ENCODE measurements around the gene PLEKHG4B.
"Not testable (repeated sequence)": the region's sequence is repeated elsewhere in the genome, so short reads cannot be mapped to it uniquely, and the experiment has no call there.

The PLEKHG4B gene

GRCh38 chr5:157801-158200 is 65.8 kb downstream of the PLEKHG4B start:
- no peak for DNase-seq

GRCh38 chr5:158807-159447 is 67.0 kb downstream of the PLEKHG4B start:
- DNase-seq = no peak

- no peak for DNase-seq
Measured at GRCh38 chr5:159448-160172, 67.6 kb downstream of the PLEKHG4B start.

GRCh38 chr5:160173-160510 is 68.2 kb downstream of the PLEKHG4B start:
- no peak for DNase-seq

- DNase-seq = no peak
Measured at GRCh38 chr5:160921-161802, 69.2 kb downstream of the PLEKHG4B start.

- no peak for DNase-seq
Measured at GRCh38 chr5:161803-162110, 69.8 kb downstream of the PLEKHG4B start.

GRCh38 chr5:162190-162564 is 70.2 kb downstream of the PLEKHG4B start:
- no peak for DNase-seq

- DNase-seq = no peak
Measured at GRCh38 chr5:162565-163337, 70.8 kb downstream of the PLEKHG4B start.

- DNase-seq = no peak
Measured at GRCh38 chr5:163338-163620, 71.3 kb downstream of the PLEKHG4B start.

GRCh38 chr5:163841-164240 is 71.9 kb downstream of the PLEKHG4B start:
- no peak for DNase-seq

- DNase-seq = no peak
Measured at GRCh38 chr5:164244-164643, 72.3 kb downstream of the PLEKHG4B start.

GRCh38 chr5:164783-165182 is 72.8 kb downstream of the PLEKHG4B start:
- not testable (repeated sequence) for DNase-seq

- DNase-seq = no peak
Measured at GRCh38 chr5:166441-167372, 74.7 kb downstream of the PLEKHG4B start.

GRCh38 chr5:167511-167910 is 75.5 kb downstream of the PLEKHG4B start:
- DNase-seq = no peak

- no peak for DNase-seq
Measured at GRCh38 chr5:167982-168660, 76.2 kb downstream of the PLEKHG4B start.

- DNase-seq = no peak
Measured at GRCh38 chr5:169071-169727, 77.2 kb downstream of the PLEKHG4B start.

- no peak for DNase-seq
Measured at GRCh38 chr5:169728-170094, 77.7 kb downstream of the PLEKHG4B start.

- no peak for DNase-seq
Measured at GRCh38 chr5:170971-171800, 79.2 kb downstream of the PLEKHG4B start.

- DNase-seq = no peak
Measured at GRCh38 chr5:171801-172331, 79.9 kb downstream of the PLEKHG4B start.

GRCh38 chr5:172421-172820 is 80.5 kb downstream of the PLEKHG4B start:
- DNase-seq = no peak

Measured in NCI-H524 treated with DMSO at 0.1 percent for 48 hours (cell line).